ENCODE results near the gene SMARCB1.

Gene SMARCB1

GRCh38 chr22:23878219-23878618, 91.5 kb downstream of the SMARCB1 start:
- H3K4me3 ChIP-seq (ENCODE audit: control insufficient read depth, low read depth, low read length): no peak overlapping the region
- no peak for DNase-seq (ENCODE audit: low read depth)
- TF ChIP-seq CTCF (conservative IDR thresholded peaks at IDR 0.05; ENCODE audit: control insufficient read depth, insufficient read depth, low read depth, low read length): no peak

GRCh38 chr22:23882370-23882769, 95.6 kb downstream of the SMARCB1 start:
- no peak for DNase-seq (ENCODE audit: low read depth)
- no peak for TF ChIP-seq CTCF (conservative IDR thresholded peaks at IDR 0.05; ENCODE audit: control insufficient read depth, insufficient read depth, low read depth, low read length)

GRCh38 chr22:23883658-23884057, 96.9 kb downstream of the SMARCB1 start:
- no peak for DNase-seq (ENCODE audit: low read depth)
- TF ChIP-seq CTCF (conservative IDR thresholded peaks at IDR 0.05; ENCODE audit: control insufficient read depth, insufficient read depth, low read depth, low read length): no peak
- H3K4me3 ChIP-seq (ENCODE audit: control insufficient read depth, low read depth, low read length): no peak overlapping the region

More at GRCh38 chr22:23882370-23882769, 95.6 kb downstream of the SMARCB1 start:
- no peak overlapping the region for H3K4me3 ChIP-seq (ENCODE audit: control insufficient read depth, low read depth, low read length)

- DNase-seq (ENCODE audit: low read depth): no peak
- no peak for TF ChIP-seq CTCF (conservative IDR thresholded peaks at IDR 0.05; ENCODE audit: control insufficient read depth, insufficient read depth, low read depth, low read length)
- no peak overlapping the region for H3K4me3 ChIP-seq (ENCODE audit: control insufficient read depth, low read depth, low read length)
These were observed 97.4 kb downstream of the SMARCB1 start for GRCh38 chr22:23884140-23884539.
